HG03108 (cell line): ENCODE measurements around the gene ATP13A1.
A peak's percentile ranks its signal among the peaks of the same experiment; 100 is the strongest.
"Not testable (repeated sequence)": the region's sequence is repeated elsewhere in the genome, so short reads cannot be mapped to it uniquely, and the experiment has no call there.

Experiments used
- ATAC-seq: cut with Tn5 transposase; IDR thresholded peaks from one replicate; pipeline ENCODE4 v1.9.1; 2021; ENCODE audit warnings: moderate library complexity; ENCODE audit not compliant: unreplicated experiment

ATP13A1 gene

GRCh38 chr19:19663256-19664120, at the start of gene ATP13A1:
Gene ATP13A1 (minus strand): TSS chr19:19663676. CDS start chr19:19663666, 10 bp downstream.
- ATAC-seq: peak; percentile 58

GRCh38 chr19:19711934-19712828, 48.7 kb upstream of the ATP13A1 start:
- no peak for ATAC-seq

GRCh38 chr19:19711306-19711933, 47.9 kb upstream of the ATP13A1 start:
- no peak for ATAC-seq

GRCh38 chr19:19710506-19710905, 47.0 kb upstream of the ATP13A1 start:
- no peak for ATAC-seq

- ATAC-seq: no peak
Observed at GRCh38 chr19:19704836-19705235, 41.4 kb upstream of the ATP13A1 start.

GRCh38 chr19:19700493-19700892, 37.0 kb upstream of the ATP13A1 start:
- not testable (repeated sequence) for ATAC-seq

- ATAC-seq: no peak
Observed at GRCh38 chr19:19697589-19697988, 34.1 kb upstream of the ATP13A1 start.

GRCh38 chr19:19696386-19696785, 32.9 kb upstream of the ATP13A1 start:
- no peak for ATAC-seq

GRCh38 chr19:19691683-19692082, 28.2 kb upstream of the ATP13A1 start:
- ATAC-seq: no peak

- not testable (repeated sequence) for ATAC-seq
Observed at GRCh38 chr19:19689023-19689422, 25.5 kb upstream of the ATP13A1 start.

GRCh38 chr19:19687090-19687489, 23.6 kb upstream of the ATP13A1 start:
- no peak for ATAC-seq

- no peak for ATAC-seq
Observed at GRCh38 chr19:19686580-19686979, 23.1 kb upstream of the ATP13A1 start.

GRCh38 chr19:19686119-19686518, 22.6 kb upstream of the ATP13A1 start:
- not testable (repeated sequence) for ATAC-seq

- ATAC-seq: no peak
Observed at GRCh38 chr19:19679176-19680073, 15.9 kb upstream of the ATP13A1 start.

- ATAC-seq: no peak
Observed at GRCh38 chr19:19677579-19677978, 14.1 kb upstream of the ATP13A1 start.

GRCh38 chr19:19674315-19674714, 10.8 kb upstream of the ATP13A1 start:
- ATAC-seq: no peak

GRCh38 chr19:19672816-19673215, 9.3 kb upstream of the ATP13A1 start:
- ATAC-seq: no peak

- ATAC-seq: no peak
Observed at GRCh38 chr19:19670070-19670551, 6.6 kb upstream of the ATP13A1 start.

GRCh38 chr19:19668230-19669012, 4.9 kb upstream of the ATP13A1 start, which contains the start of gene ZNF101:
Gene ZNF101 (plus strand): TSS chr19:19668839. CDS start chr19:19668964, 125 bp downstream.
- ATAC-seq: peak; percentile 64
